ENCODE data around the gene SOCS7. TPM values are rescaled to one million over a fixed set of nuclear protein-coding genes. Genes with fewer than 3 reads are reported as not detected.

Gene SOCS7
- total RNA-seq, 5 donors from 2014 or later (not counting 1 experiment from before 2014, with no cell fraction given): 18.9 to 24.5 (median 20.7) TPM

GRCh38 chr17:38358586-38359513 lies 7.2 kb downstream of the SOCS7 start:
- CTCF ChIA-PET: interaction anchor here in 1 of 2 donors (0.6 to 1.4 kb wide), 2 partner anchors 9 to 15 kb away, joined by 3 to 12 read pairs; no protein-coding TSS in a partner anchor
- POLR2A ChIA-PET: no interaction called here
- H3K27ac Mint-ChIP-seq: no peak overlapping the region
- peaks cover 5% of the 10 kb centered on the region for H3K36me3 Mint-ChIP-seq
- Histone ChIP-seq H3K4me1 (ENCODE audit: control insufficient read depth in 1 of 2, extremely low read depth in 1 of 2, insufficient read depth in 2 of 2, low read length in 2 of 2) (peaks cover 1 to 5% of the 10 kb centered on the region in 2 experiments), H3K36me3 (ENCODE audit: control insufficient read depth in 2 of 2, extremely low read depth in 1 of 2, insufficient read depth in 1 of 2, low read length in 1 of 2) (peaks cover 0 to 8% of the 10 kb centered on the region in 2 donors), H3K27ac (ENCODE audit: low read length) (no peak overlapping the region), H3K27me3 (replicated peaks in 1 of 2; ENCODE audit: control insufficient read depth in 2 of 2, extremely low read depth in 1 of 2, insufficient read depth in 2 of 2, low read length in 1 of 2) (no peaks in the 10 kb centered on the region), H3K4me3 (ENCODE audit: control insufficient read depth in 1 of 2, extremely low read depth in 1 of 2, low read length in 1 of 2) (no peak overlapping the region), H3K9me3 (no peaks in the 10 kb centered on the region)
- ATAC-seq (replicated peaks in 1 of 4): no peak
- no peak for DNase-seq
- WGBS (ENCODE audit: insufficient coverage): 84% methylated on average over 7 of the region's 9 CpGs
- H3K27me3 Mint-ChIP-seq: no peaks in the 10 kb centered on the region
- no peaks in the 10 kb centered on the region for H3K9me3 Mint-ChIP-seq
- H3K4me1 Mint-ChIP-seq: peaks cover 37 to 54% (median 46%) of the 10 kb centered on the region in 3 donors
- H3K4me3 Mint-ChIP-seq: no peak overlapping the region

GRCh38 chr17:38361694-38362465 lies 10.2 kb downstream of the SOCS7 start:
- Mint-ChIP-seq H3K27me3 (no peaks in the 10 kb centered on the region), H3K4me3 (no peak overlapping the region), H3K36me3 (peaks cover 16% of the 10 kb centered on the region), H3K4me1 (peaks cover 12 to 26% (median 22%) of the 10 kb centered on the region in 3 donors), H3K27ac (no peak overlapping the region), H3K9me3 (no peaks in the 10 kb centered on the region)
- WGBS (ENCODE audit: insufficient coverage): no CpG with 5 or more reads among the region's 5 CpGs
- H3K27me3 ChIP-seq (replicated peaks in 1 of 2; ENCODE audit: control insufficient read depth in 2 of 2, extremely low read depth in 1 of 2, insufficient read depth in 2 of 2, low read length in 1 of 2): no peaks in the 10 kb centered on the region
- H3K4me1 ChIP-seq (ENCODE audit: control insufficient read depth in 1 of 2, extremely low read depth in 1 of 2, insufficient read depth in 2 of 2, low read length in 2 of 2): no peaks in the 10 kb centered on the region
- no peak overlapping the region for H3K4me3 ChIP-seq (ENCODE audit: control insufficient read depth in 1 of 2, extremely low read depth in 1 of 2, low read length in 1 of 2)
- DNase-seq (no peak), ATAC-seq (replicated peaks in 1 of 4) (no peak)
- POLR2A ChIA-PET: no interaction called here
- no peak overlapping the region for H3K27ac ChIP-seq (ENCODE audit: low read length)
- peaks cover 0 to 26% of the 10 kb centered on the region in 2 donors for H3K36me3 ChIP-seq (ENCODE audit: control insufficient read depth in 2 of 2, extremely low read depth in 1 of 2, insufficient read depth in 1 of 2, low read length in 1 of 2)
- no peaks in the 10 kb centered on the region for H3K9me3 ChIP-seq
- CTCF ChIA-PET: interaction anchor here in 1 of 2 donors (0.7 kb wide), 1 partner anchor 52 kb away, joined by 3 read pairs; no protein-coding TSS in a partner anchor

GRCh38 chr17:38363016-38363415 lies 11.4 kb downstream of the SOCS7 start:
- WGBS (ENCODE audit: insufficient coverage): 100% methylated on average over 3 of the region's 5 CpGs
- peaks cover 4 to 14% (median 13%) of the 10 kb centered on the region in 3 donors for H3K4me1 Mint-ChIP-seq
- DNase-seq (no peak), ATAC-seq (replicated peaks in 1 of 4) (no peak)
- H3K27me3 Mint-ChIP-seq: no peaks in the 10 kb centered on the region
- Histone ChIP-seq H3K4me3 (ENCODE audit: control insufficient read depth in 1 of 2, extremely low read depth in 1 of 2, low read length in 1 of 2) (no peak overlapping the region), H3K27me3 (replicated peaks in 1 of 2; ENCODE audit: control insufficient read depth in 2 of 2, extremely low read depth in 1 of 2, insufficient read depth in 2 of 2, low read length in 1 of 2) (no peaks in the 10 kb centered on the region), H3K36me3 (ENCODE audit: control insufficient read depth in 2 of 2, extremely low read depth in 1 of 2, insufficient read depth in 1 of 2, low read length in 1 of 2) (peaks cover 3 to 33% of the 10 kb centered on the region in 2 donors), H3K27ac (ENCODE audit: low read length) (no peak overlapping the region), H3K9me3 (no peaks in the 10 kb centered on the region), H3K4me1 (ENCODE audit: control insufficient read depth in 1 of 2, extremely low read depth in 1 of 2, insufficient read depth in 2 of 2, low read length in 2 of 2) (no peaks in the 10 kb centered on the region)
- no peak overlapping the region for H3K27ac Mint-ChIP-seq
- POLR2A ChIA-PET: interaction anchor here in 1 of 2 donors (0.5 kb wide), 1 partner anchor 253 kb away, joined by 3 read pairs; no protein-coding TSS in a partner anchor
- no peak overlapping the region for H3K4me3 Mint-ChIP-seq
- peaks cover 22% of the 10 kb centered on the region for H3K36me3 Mint-ChIP-seq
- CTCF ChIA-PET: no interaction called here
- H3K9me3 Mint-ChIP-seq: no peaks in the 10 kb centered on the region

- H3K27me3 Mint-ChIP-seq: no peaks in the 10 kb centered on the region
- ChIA-PET CTCF (interaction anchor here in 1 of 2 donors (0.6 kb wide), 1 partner anchor 61 kb away, joined by 3 read pairs; no protein-coding TSS in a partner anchor), POLR2A (no interaction called here)
- Histone ChIP-seq H3K9me3 (no peaks in the 10 kb centered on the region), H3K27ac (ENCODE audit: low read length) (no peak overlapping the region), H3K4me1 (ENCODE audit: control insufficient read depth in 1 of 2, extremely low read depth in 1 of 2, insufficient read depth in 2 of 2, low read length in 2 of 2) (no peaks in the 10 kb centered on the region), H3K4me3 (ENCODE audit: control insufficient read depth in 1 of 2, extremely low read depth in 1 of 2, low read length in 1 of 2) (no peak overlapping the region), H3K36me3 (ENCODE audit: control insufficient read depth in 2 of 2, extremely low read depth in 1 of 2, insufficient read depth in 1 of 2, low read length in 1 of 2) (peaks cover 4 to 44% of the 10 kb centered on the region in 2 donors), H3K27me3 (replicated peaks in 1 of 2; ENCODE audit: control insufficient read depth in 2 of 2, extremely low read depth in 1 of 2, insufficient read depth in 2 of 2, low read length in 1 of 2) (no peaks in the 10 kb centered on the region)
- WGBS (ENCODE audit: insufficient coverage): 100% methylated on average over 1 of the region's 8 CpGs
- ATAC-seq (replicated peaks in 1 of 4) (no peak), DNase-seq (no peak)
- H3K27ac Mint-ChIP-seq: no peak overlapping the region
- H3K4me1 Mint-ChIP-seq: peaks cover 0 to 6% (median 5%) of the 10 kb centered on the region in 3 donors
- no peak overlapping the region for H3K4me3 Mint-ChIP-seq
- H3K9me3 Mint-ChIP-seq: no peaks in the 10 kb centered on the region
- peaks cover 34% of the 10 kb centered on the region for H3K36me3 Mint-ChIP-seq
These were observed 13.1 kb downstream of the SOCS7 start for GRCh38 chr17:38364741-38365140.

GRCh38 chr17:38369124-38369886 lies 17.7 kb downstream of the SOCS7 start:
- Histone ChIP-seq H3K9me3 (no peaks in the 10 kb centered on the region), H3K36me3 (ENCODE audit: control insufficient read depth in 2 of 2, extremely low read depth in 1 of 2, insufficient read depth in 1 of 2, low read length in 1 of 2) (peaks cover 4 to 41% of the 10 kb centered on the region in 2 donors), H3K27ac (ENCODE audit: low read length) (no peak overlapping the region), H3K4me3 (ENCODE audit: control insufficient read depth in 1 of 2, extremely low read depth in 1 of 2, low read length in 1 of 2) (no peak overlapping the region), H3K27me3 (replicated peaks in 1 of 2; ENCODE audit: control insufficient read depth in 2 of 2, extremely low read depth in 1 of 2, insufficient read depth in 2 of 2, low read length in 1 of 2) (no peaks in the 10 kb centered on the region), H3K4me1 (ENCODE audit: control insufficient read depth in 1 of 2, extremely low read depth in 1 of 2, insufficient read depth in 2 of 2, low read length in 2 of 2) (no peaks in the 10 kb centered on the region)
- Mint-ChIP-seq H3K36me3 (peaks cover 49% of the 10 kb centered on the region), H3K27me3 (no peaks in the 10 kb centered on the region), H3K4me3 (no peak overlapping the region), H3K4me1 (no peaks in the 10 kb centered on the region), H3K27ac (no peak overlapping the region), H3K9me3 (no peaks in the 10 kb centered on the region)
- 100% methylated on average over 1 of the region's 8 CpGs for WGBS (ENCODE audit: insufficient coverage)
- ChIA-PET POLR2A (no interaction called here), CTCF (no interaction called here)
- DNase-seq: no peak
- no peak for ATAC-seq (replicated peaks in 1 of 4)

- peaks cover 39% of the 10 kb centered on the region for H3K36me3 Mint-ChIP-seq
- CTCF ChIA-PET: no interaction called here
These were observed 27.8 kb downstream of the SOCS7 start for GRCh38 chr17:38379448-38379847.

More at GRCh38 chr17:38379448-38379847, 27.8 kb downstream of the SOCS7 start:
- H3K4me3 Mint-ChIP-seq: no peak overlapping the region
- no CpG with 5 or more reads among the region's 1 CpG for WGBS (ENCODE audit: insufficient coverage)
- POLR2A ChIA-PET: no interaction called here
- H3K27ac ChIP-seq (ENCODE audit: low read length): no peak overlapping the region
- DNase-seq (no peak), ATAC-seq (replicated peaks in 1 of 4) (no peak)
- no peaks in the 10 kb centered on the region for H3K27me3 ChIP-seq (replicated peaks in 1 of 2; ENCODE audit: control insufficient read depth in 2 of 2, extremely low read depth in 1 of 2, insufficient read depth in 2 of 2, low read length in 1 of 2)
- no peaks in the 10 kb centered on the region for H3K9me3 Mint-ChIP-seq
- H3K4me1 ChIP-seq (ENCODE audit: control insufficient read depth in 1 of 2, extremely low read depth in 1 of 2, insufficient read depth in 2 of 2, low read length in 2 of 2): no peaks in the 10 kb centered on the region
- H3K27me3 Mint-ChIP-seq: no peaks in the 10 kb centered on the region
- H3K4me3 ChIP-seq (ENCODE audit: control insufficient read depth in 1 of 2, extremely low read depth in 1 of 2, low read length in 1 of 2): no peak overlapping the region
- H3K4me1 Mint-ChIP-seq: no peaks in the 10 kb centered on the region
- H3K36me3 ChIP-seq (ENCODE audit: control insufficient read depth in 2 of 2, extremely low read depth in 1 of 2, insufficient read depth in 1 of 2, low read length in 1 of 2): peaks cover 10 to 20% of the 10 kb centered on the region in 2 donors
- H3K9me3 ChIP-seq: no peaks in the 10 kb centered on the region
- no peak overlapping the region for H3K27ac Mint-ChIP-seq

All from T-cell (primary cell).